Measurements from ENCODE around the gene KCTD16.

Gene KCTD16

GRCh38 chr5:144187699-144188294 lies 17.1 kb downstream of the KCTD16 start:
- DNase-seq (ENCODE audit: low spot score), result peak; percentile 60
- Mint-ChIP-seq H3K27ac (peak overlapping the region; percentile 73), H3K4me1 (ENCODE audit: low read depth) (peaks cover 54% of the 10 kb centered on the region), H3K4me3 (peak overlapping the region; percentile 63), H3K27me3 (ENCODE audit: low read depth) (peaks cover 3% of the 10 kb centered on the region), H3K36me3 (ENCODE audit: low read depth) (no peaks in the 10 kb centered on the region), H3K9me3 (no peaks in the 10 kb centered on the region)

- Mint-ChIP-seq H3K27me3 (ENCODE audit: low read depth) (peaks cover 8% of the 10 kb centered on the region), H3K9me3 (no peaks in the 10 kb centered on the region), H3K36me3 (ENCODE audit: low read depth) (no peaks in the 10 kb centered on the region), H3K27ac (peak overlapping the region; percentile 88), H3K4me3 (peak overlapping the region; percentile 74), H3K4me1 (ENCODE audit: low read depth) (peaks cover 49% of the 10 kb centered on the region)
- DNase-seq (ENCODE audit: low spot score), result peak; percentile 86
Measured at GRCh38 chr5:144189800-144190429, 19.2 kb downstream of the KCTD16 start.

GRCh38 chr5:144191531-144191930 lies 20.9 kb downstream of the KCTD16 start:
- no peak for DNase-seq (ENCODE audit: low spot score)
- Mint-ChIP-seq H3K27ac (peak overlapping the region; percentile 46), H3K4me3 (no peak overlapping the region), H3K36me3 (ENCODE audit: low read depth) (no peaks in the 10 kb centered on the region), H3K27me3 (ENCODE audit: low read depth) (peaks cover 16% of the 10 kb centered on the region), H3K4me1 (ENCODE audit: low read depth) (peaks cover 43% of the 10 kb centered on the region), H3K9me3 (no peaks in the 10 kb centered on the region)

- no peak overlapping the region for H3K4me3 Mint-ChIP-seq
- no peaks in the 10 kb centered on the region for H3K9me3 Mint-ChIP-seq
- peaks cover 16% of the 10 kb centered on the region for H3K27me3 Mint-ChIP-seq (ENCODE audit: low read depth)
- DNase-seq (ENCODE audit: low spot score), result peak; percentile 46
- H3K36me3 Mint-ChIP-seq (ENCODE audit: low read depth), result no peaks in the 10 kb centered on the region
- H3K27ac Mint-ChIP-seq, result no peak overlapping the region
- peaks cover 39% of the 10 kb centered on the region for H3K4me1 Mint-ChIP-seq (ENCODE audit: low read depth)
Measured at GRCh38 chr5:144191998-144192397, 21.3 kb downstream of the KCTD16 start.

GRCh38 chr5:144192661-144193060 lies 22.0 kb downstream of the KCTD16 start:
- Mint-ChIP-seq H3K9me3 (no peaks in the 10 kb centered on the region), H3K4me3 (no peak overlapping the region), H3K36me3 (ENCODE audit: low read depth) (no peaks in the 10 kb centered on the region), H3K27ac (no peak overlapping the region), H3K4me1 (ENCODE audit: low read depth) (peaks cover 33% of the 10 kb centered on the region), H3K27me3 (ENCODE audit: low read depth) (peaks cover 13% of the 10 kb centered on the region)
- DNase-seq (ENCODE audit: low spot score), result no peak

- Mint-ChIP-seq H3K36me3 (ENCODE audit: low read depth) (no peaks in the 10 kb centered on the region), H3K27ac (no peak overlapping the region), H3K4me3 (no peak overlapping the region), H3K9me3 (no peaks in the 10 kb centered on the region), H3K4me1 (ENCODE audit: low read depth) (peaks cover 18% of the 10 kb centered on the region), H3K27me3 (ENCODE audit: low read depth) (peaks cover 19% of the 10 kb centered on the region)
- DNase-seq (ENCODE audit: low spot score), result no peak
Measured at GRCh38 chr5:144194144-144194543, 23.5 kb downstream of the KCTD16 start.

- H3K27me3 Mint-ChIP-seq (ENCODE audit: low read depth), result peaks cover 20% of the 10 kb centered on the region
- H3K27ac Mint-ChIP-seq, result no peak overlapping the region
Measured at GRCh38 chr5:144195448-144195847, 24.8 kb downstream of the KCTD16 start.

GRCh38 chr5:144196612-144197011 lies 25.9 kb downstream of the KCTD16 start:
- Mint-ChIP-seq H3K9me3 (no peaks in the 10 kb centered on the region), H3K36me3 (ENCODE audit: low read depth) (no peaks in the 10 kb centered on the region), H3K4me3 (no peak overlapping the region), H3K27ac (no peak overlapping the region), H3K4me1 (ENCODE audit: low read depth) (peaks cover under 1% of the 10 kb centered on the region), H3K27me3 (ENCODE audit: low read depth) (peaks cover 26% of the 10 kb centered on the region)
- no peak for DNase-seq (ENCODE audit: low spot score)

More at GRCh38 chr5:144195448-144195847, 24.8 kb downstream of the KCTD16 start:
- no peak overlapping the region for H3K4me3 Mint-ChIP-seq
- DNase-seq (ENCODE audit: low spot score), result no peak
- H3K9me3 Mint-ChIP-seq, result no peaks in the 10 kb centered on the region
- peaks cover 10% of the 10 kb centered on the region for H3K4me1 Mint-ChIP-seq (ENCODE audit: low read depth)
- no peaks in the 10 kb centered on the region for H3K36me3 Mint-ChIP-seq (ENCODE audit: low read depth)

GRCh38 chr5:144198386-144198785 lies 27.7 kb downstream of the KCTD16 start:
- Mint-ChIP-seq H3K36me3 (ENCODE audit: low read depth) (no peaks in the 10 kb centered on the region), H3K4me1 (ENCODE audit: low read depth) (no peaks in the 10 kb centered on the region), H3K27me3 (ENCODE audit: low read depth) (peaks cover 28% of the 10 kb centered on the region), H3K9me3 (no peaks in the 10 kb centered on the region), H3K27ac (no peak overlapping the region), H3K4me3 (no peak overlapping the region)
- DNase-seq (ENCODE audit: low spot score), result no peak

GRCh38 chr5:144201588-144201987 lies 30.9 kb downstream of the KCTD16 start:
- no peak overlapping the region for H3K27ac Mint-ChIP-seq

GRCh38 chr5:144202072-144202471 lies 31.4 kb downstream of the KCTD16 start:
- Mint-ChIP-seq H3K36me3 (ENCODE audit: low read depth) (no peaks in the 10 kb centered on the region), H3K27ac (no peak overlapping the region), H3K4me1 (ENCODE audit: low read depth) (peaks cover 2% of the 10 kb centered on the region), H3K27me3 (ENCODE audit: low read depth) (peaks cover 48% of the 10 kb centered on the region), H3K9me3 (no peaks in the 10 kb centered on the region), H3K4me3 (no peak overlapping the region)
- DNase-seq (ENCODE audit: low spot score), result no peak

More at GRCh38 chr5:144201588-144201987, 30.9 kb downstream of the KCTD16 start:
- Mint-ChIP-seq H3K27me3 (ENCODE audit: low read depth) (peaks cover 44% of the 10 kb centered on the region), H3K4me3 (no peak overlapping the region), H3K4me1 (ENCODE audit: low read depth) (peaks cover 2% of the 10 kb centered on the region), H3K36me3 (ENCODE audit: low read depth) (no peaks in the 10 kb centered on the region), H3K9me3 (no peaks in the 10 kb centered on the region)
- DNase-seq (ENCODE audit: low spot score), result no peak

- no peak for DNase-seq (ENCODE audit: low spot score)
- H3K9me3 Mint-ChIP-seq, result no peaks in the 10 kb centered on the region
- no peak overlapping the region for H3K27ac Mint-ChIP-seq
- H3K36me3 Mint-ChIP-seq (ENCODE audit: low read depth), result no peaks in the 10 kb centered on the region
- H3K27me3 Mint-ChIP-seq (ENCODE audit: low read depth), result peaks cover 54% of the 10 kb centered on the region
- H3K4me3 Mint-ChIP-seq, result no peak overlapping the region
- peaks cover 2% of the 10 kb centered on the region for H3K4me1 Mint-ChIP-seq (ENCODE audit: low read depth)
Measured at GRCh38 chr5:144202726-144203125, 32.1 kb downstream of the KCTD16 start.

- no peak overlapping the region for H3K4me3 Mint-ChIP-seq
- H3K27me3 Mint-ChIP-seq (ENCODE audit: low read depth), result peaks cover 56% of the 10 kb centered on the region
- no peaks in the 10 kb centered on the region for H3K36me3 Mint-ChIP-seq (ENCODE audit: low read depth)
- no peak for DNase-seq (ENCODE audit: low spot score)
- H3K27ac Mint-ChIP-seq, result no peak overlapping the region
- no peaks in the 10 kb centered on the region for H3K9me3 Mint-ChIP-seq
- peaks cover 2% of the 10 kb centered on the region for H3K4me1 Mint-ChIP-seq (ENCODE audit: low read depth)
Measured at GRCh38 chr5:144203750-144204596, 33.3 kb downstream of the KCTD16 start.

- DNase-seq (ENCODE audit: low spot score), result no peak
- Mint-ChIP-seq H3K36me3 (ENCODE audit: low read depth) (no peaks in the 10 kb centered on the region), H3K9me3 (no peaks in the 10 kb centered on the region), H3K4me1 (ENCODE audit: low read depth) (peaks cover 2% of the 10 kb centered on the region), H3K27me3 (ENCODE audit: low read depth) (peaks cover 59% of the 10 kb centered on the region), H3K4me3 (no peak overlapping the region), H3K27ac (no peak overlapping the region)
Measured at GRCh38 chr5:144205141-144205551, 34.5 kb downstream of the KCTD16 start.
